HEK293 (cell line): ENCODE data around the gene ARMC5.
A peak's percentile ranks its signal among the peaks of the same experiment; 100 is the strongest.

Experiments
- CTCF ChIA-PET: fragments of 350-600 bp; formaldehyde crosslinking; extraction: SDS; loops from one replicate; lab custom pipeline; 2021; ENCODE audit warnings: antibody characterized with exemption; lab: Yijun Ruan, JAX
- POLR2A ChIA-PET: fragments of 300-600 bp; formaldehyde crosslinking; extraction: SDS; loops from one replicate; lab custom pipeline; 2020; ENCODE audit warnings: antibody characterized with exemption, inconsistent platforms; lab: Yijun Ruan, JAX
- H3K27ac ChIP-seq: fragments of 200-500 bp; sonication (Bioruptor generic); 2 replicates; pipeline ENCODE4 v1.5.1; 2014; ENCODE audit warnings: low read depth, low read length, control low read depth, inconsistent platforms; ENCODE audit errors: extremely low read depth
- H3K36me3 ChIP-seq, 2 experiments: fragments of 200-500 bp in 1 of 2; sonication (Bioruptor generic) in 1 of 2; 1 replicate in 1 of 2; 2 replicates in 1 of 2; pipeline ENCODE4 v1.5.1; 2014 to 2017; ENCODE audit warnings: inconsistent platforms in 2 of 2, low read length in 2 of 2; ENCODE audit not compliant: control insufficient read depth in 2 of 2, insufficient read depth in 1 of 2
- H3K4me1 ChIP-seq: fragments of 200-500 bp; sonication (Bioruptor generic); 2 replicates; pipeline ENCODE4 v1.5.1; 2014; ENCODE audit warnings: mild to moderate bottlenecking, low read length, inconsistent platforms; ENCODE audit not compliant: control insufficient read depth, insufficient read depth
- H3K4me3 ChIP-seq: 2 replicates; pipeline ENCODE4 v1.5.1; 2011; ENCODE audit warnings: low read depth, mild to moderate bottlenecking, control low read depth, low read length, moderate library complexity
- H3K9me3 ChIP-seq: fragments of 200-500 bp; sonication (Bioruptor generic); 2 replicates; pipeline ENCODE4 v1.5.1; 2014; ENCODE audit warnings: low read depth, low read length, inconsistent platforms; ENCODE audit not compliant: control insufficient read depth, insufficient read depth
- FEZF1 ChIP-seq: fragments of 450-650 bp; formaldehyde crosslinking; IDR thresholded peaks from 2 replicates; pipeline ENCODE4 v1.5.1; 2016; ENCODE audit warnings: missing biosample characterization, missing genetic modification characterization
- GLIS2 ChIP-seq: fragments of 450-650 bp; formaldehyde crosslinking; IDR thresholded peaks from 2 replicates; pipeline ENCODE4 v1.5.1; 2016; ENCODE audit warnings: missing biosample characterization, missing genetic modification characterization
- SCRT2 ChIP-seq: fragments of 450-650 bp; formaldehyde crosslinking; IDR thresholded peaks from 2 replicates; pipeline ENCODE4 v1.5.1; 2016; ENCODE audit warnings: missing biosample characterization, missing genetic modification characterization
- YY2 ChIP-seq: fragments of 450-650 bp; formaldehyde crosslinking; IDR thresholded peaks from 2 replicates; pipeline ENCODE4 v1.5.1; 2016; ENCODE audit warnings: missing biosample characterization, missing genetic modification characterization
- ZIC2 ChIP-seq: fragments of 450-650 bp; formaldehyde crosslinking; IDR thresholded peaks from 2 replicates; pipeline ENCODE4 v1.5.1; 2016; ENCODE audit warnings: missing biosample characterization, missing genetic modification characterization
- ZNF146 ChIP-seq: fragments of 450-650 bp; formaldehyde crosslinking; IDR thresholded peaks from 2 replicates; pipeline ENCODE4 v1.5.1; 2016; ENCODE audit warnings: missing biosample characterization, missing genetic modification characterization
- ZNF23 ChIP-seq: fragments of 450-650 bp; formaldehyde crosslinking; IDR thresholded peaks from 2 replicates; pipeline ENCODE4 v1.5.1; 2016; ENCODE audit warnings: missing biosample characterization, missing genetic modification characterization, borderline replicate concordance
- ZNF335 ChIP-seq: fragments of 450-650 bp; formaldehyde crosslinking; conservative IDR thresholded peaks from 2 replicates; pipeline ENCODE4 v1.5.1; 2016; ENCODE audit warnings: missing biosample characterization, missing genetic modification characterization
- ZNF366 ChIP-seq: fragments of 450-650 bp; formaldehyde crosslinking; conservative IDR thresholded peaks from 2 replicates; pipeline ENCODE4 v1.5.1; 2016; ENCODE audit warnings: missing biosample characterization, missing genetic modification characterization
- ZNF391 ChIP-seq: fragments of 450-650 bp; formaldehyde crosslinking; IDR thresholded peaks from 2 replicates; pipeline ENCODE4 v1.5.1; 2016; ENCODE audit warnings: low read depth, missing biosample characterization, missing genetic modification characterization, borderline replicate concordance
- ZNF654 ChIP-seq: fragments of 450-650 bp; formaldehyde crosslinking; IDR thresholded peaks from 2 replicates; pipeline ENCODE4 v1.5.1; 2016; ENCODE audit warnings: low read depth, missing biosample characterization, missing genetic modification characterization
- ZNF843 ChIP-seq: fragments of 450-650 bp; formaldehyde crosslinking; IDR thresholded peaks from 2 replicates; pipeline ENCODE4 v1.5.1; 2016; ENCODE audit warnings: missing biosample characterization, missing genetic modification characterization
- TF ChIP-seq, protein P1 (sequence below): fragments of 450-650 bp; formaldehyde crosslinking; IDR thresholded peaks from 2 replicates; pipeline ENCODE4 v1.5.1; 2016; ENCODE audit warnings: missing biosample characterization, missing genetic modification characterization
- TF ChIP-seq, protein P2 (sequence below): fragments of 450-650 bp; formaldehyde crosslinking; IDR thresholded peaks from 2 replicates; pipeline ENCODE4 v1.5.1; 2016; ENCODE audit warnings: missing biosample characterization, missing genetic modification characterization
- TF ChIP-seq, protein P3 (sequence below): fragments of 450-650 bp; formaldehyde crosslinking; optimal IDR thresholded peaks from 2 replicates; pipeline ENCODE3; 2016; ENCODE audit warnings: missing biosample characterization, mild to moderate bottlenecking, missing genetic modification characterization
- TF ChIP-seq, protein P4 (sequence below): fragments of 450-650 bp; IDR thresholded peaks from 2 replicates; pipeline ENCODE4 v1.5.1; 2018; ENCODE audit warnings: missing biosample characterization, mild to moderate bottlenecking, missing genetic modification characterization
- TF ChIP-seq, protein P5 (sequence below): fragments of 450-650 bp; formaldehyde crosslinking; conservative IDR thresholded peaks from 2 replicates; pipeline ENCODE4 v1.5.1; 2016; ENCODE audit warnings: low read depth, missing biosample characterization, missing genetic modification characterization
- TF ChIP-seq, protein P6 (sequence below): fragments of 450-650 bp; formaldehyde crosslinking; IDR thresholded peaks from 2 replicates; pipeline ENCODE4 v1.5.1; 2017; ENCODE audit warnings: missing biosample characterization, missing genetic modification characterization

Gene ARMC5

DNA sequence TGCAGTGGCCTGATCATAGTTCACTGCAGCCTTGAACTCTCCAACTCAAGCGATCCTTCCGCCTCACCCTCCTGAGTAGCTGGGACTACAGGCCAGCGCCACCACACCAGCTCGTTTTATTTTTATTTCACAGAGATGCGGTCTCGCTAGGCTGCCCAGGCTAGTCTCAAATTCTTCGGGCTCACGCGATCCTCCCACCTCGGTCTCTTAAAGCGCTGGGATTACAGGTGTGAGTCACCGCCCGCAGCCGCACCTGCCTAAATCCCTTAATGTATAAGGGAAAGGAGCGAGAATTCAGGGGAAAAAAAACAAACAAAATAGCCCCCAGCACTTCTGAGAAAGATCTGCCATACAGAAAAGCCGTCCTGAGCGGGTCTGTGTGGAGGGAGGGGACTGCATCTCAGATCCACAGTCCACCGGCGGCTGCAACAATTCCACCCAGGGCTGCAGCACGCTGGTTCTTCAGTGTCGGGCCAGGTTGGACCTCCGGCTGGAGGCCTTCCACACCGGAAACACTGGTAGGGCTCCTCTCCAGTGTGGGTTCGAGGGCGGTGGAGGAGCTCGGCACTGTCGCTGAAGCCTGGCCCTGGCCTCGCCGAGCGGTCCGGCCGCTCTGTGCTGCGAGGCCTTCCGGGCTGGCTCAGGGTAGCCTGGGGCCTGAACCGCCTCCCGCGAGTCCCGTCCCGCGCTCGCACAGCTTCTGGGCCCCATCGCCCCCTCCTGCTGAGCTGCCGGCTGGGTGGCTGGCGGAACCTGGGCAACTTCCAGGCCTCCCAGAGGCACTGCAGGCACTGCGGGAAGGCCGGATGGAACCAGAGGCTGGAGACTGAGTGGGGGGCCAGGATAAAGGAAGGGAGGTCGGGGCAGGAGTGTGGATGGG lies 23.7 kb upstream of the ARMC5 start:
- TF ChIP-seq, protein P1, sequence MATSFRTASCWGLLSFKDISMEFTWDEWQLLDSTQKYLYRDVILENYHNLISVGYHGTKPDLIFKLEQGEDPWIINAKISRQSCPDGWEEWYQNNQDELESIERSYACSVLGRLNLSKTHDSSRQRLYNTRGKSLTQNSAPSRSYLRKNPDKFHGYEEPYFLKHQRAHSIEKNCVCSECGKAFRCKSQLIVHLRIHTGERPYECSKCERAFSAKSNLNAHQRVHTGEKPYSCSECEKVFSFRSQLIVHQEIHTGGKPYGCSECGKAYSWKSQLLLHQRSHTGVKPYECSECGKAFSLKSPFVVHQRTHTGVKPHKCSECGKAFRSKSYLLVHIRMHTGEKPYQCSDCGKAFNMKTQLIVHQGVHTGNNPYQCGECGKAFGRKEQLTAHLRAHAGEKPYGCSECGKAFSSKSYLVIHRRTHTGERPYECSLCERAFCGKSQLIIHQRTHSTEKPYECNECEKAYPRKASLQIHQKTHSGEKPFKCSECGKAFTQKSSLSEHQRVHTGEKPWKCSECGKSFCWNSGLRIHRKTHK (tag by site-specific recombination), result no peak
- peak; percentile 25; the same call in 1 of the 2 replicates for TF ChIP-seq ZIC2
- TF ChIP-seq ZNF843 (tag by site-specific recombination), result 0 out of 2 replicates have a peak, but pooled peaks have one; percentile 13
- TF ChIP-seq ZNF23, result no peak
- no peak for TF ChIP-seq YY2 (tag by site-specific recombination)
- TF ChIP-seq, protein P2, sequence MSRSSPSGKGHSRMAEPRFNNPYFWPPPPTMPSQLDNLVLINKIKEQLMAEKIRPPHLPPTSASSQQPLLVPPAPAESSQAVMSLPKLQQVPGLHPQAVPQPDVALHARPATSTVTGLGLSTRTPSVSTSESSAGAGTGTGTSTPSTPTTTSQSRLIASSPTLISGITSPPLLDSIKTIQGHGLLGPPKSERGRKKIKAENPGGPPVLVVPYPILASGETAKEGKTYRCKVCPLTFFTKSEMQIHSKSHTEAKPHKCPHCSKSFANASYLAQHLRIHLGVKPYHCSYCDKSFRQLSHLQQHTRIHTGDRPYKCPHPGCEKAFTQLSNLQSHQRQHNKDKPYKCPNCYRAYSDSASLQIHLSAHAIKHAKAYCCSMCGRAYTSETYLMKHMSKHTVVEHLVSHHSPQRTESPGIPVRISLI, result no peak
- TF ChIP-seq, protein P3, sequence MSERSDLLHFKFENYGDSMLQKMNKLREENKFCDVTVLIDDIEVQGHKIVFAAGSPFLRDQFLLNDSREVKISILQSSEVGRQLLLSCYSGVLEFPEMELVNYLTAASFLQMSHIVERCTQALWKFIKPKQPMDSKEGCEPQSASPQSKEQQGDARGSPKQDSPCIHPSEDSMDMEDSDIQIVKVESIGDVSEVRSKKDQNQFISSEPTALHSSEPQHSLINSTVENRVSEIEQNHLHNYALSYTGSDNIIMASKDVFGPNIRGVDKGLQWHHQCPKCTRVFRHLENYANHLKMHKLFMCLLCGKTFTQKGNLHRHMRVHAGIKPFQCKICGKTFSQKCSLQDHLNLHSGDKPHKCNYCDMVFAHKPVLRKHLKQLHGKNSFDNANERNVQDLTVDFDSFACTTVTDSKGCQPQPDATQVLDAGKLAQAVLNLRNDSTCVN (tag by site-specific recombination), result no peak
- no peak for TF ChIP-seq ZNF391 (tag by site-specific recombination)
- no peak for TF ChIP-seq ZNF335 (tag by site-specific recombination)
- TF ChIP-seq FEZF1 (tag by site-specific recombination), result no peak
- no peak for TF ChIP-seq ZNF146 (tag by site-specific recombination)
- TF ChIP-seq, protein P4, sequence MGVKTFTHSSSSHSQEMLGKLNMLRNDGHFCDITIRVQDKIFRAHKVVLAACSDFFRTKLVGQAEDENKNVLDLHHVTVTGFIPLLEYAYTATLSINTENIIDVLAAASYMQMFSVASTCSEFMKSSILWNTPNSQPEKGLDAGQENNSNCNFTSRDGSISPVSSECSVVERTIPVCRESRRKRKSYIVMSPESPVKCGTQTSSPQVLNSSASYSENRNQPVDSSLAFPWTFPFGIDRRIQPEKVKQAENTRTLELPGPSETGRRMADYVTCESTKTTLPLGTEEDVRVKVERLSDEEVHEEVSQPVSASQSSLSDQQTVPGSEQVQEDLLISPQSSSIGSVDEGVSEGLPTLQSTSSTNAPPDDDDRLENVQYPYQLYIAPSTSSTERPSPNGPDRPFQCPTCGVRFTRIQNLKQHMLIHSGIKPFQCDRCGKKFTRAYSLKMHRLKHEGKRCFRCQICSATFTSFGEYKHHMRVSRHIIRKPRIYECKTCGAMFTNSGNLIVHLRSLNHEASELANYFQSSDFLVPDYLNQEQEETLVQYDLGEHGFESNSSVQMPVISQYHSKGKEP, result no peak
- no peak for TF ChIP-seq ZNF654 (tag by site-specific recombination)
- TF ChIP-seq SCRT2 (tag by site-specific recombination), result no peak
- TF ChIP-seq, protein P5, sequence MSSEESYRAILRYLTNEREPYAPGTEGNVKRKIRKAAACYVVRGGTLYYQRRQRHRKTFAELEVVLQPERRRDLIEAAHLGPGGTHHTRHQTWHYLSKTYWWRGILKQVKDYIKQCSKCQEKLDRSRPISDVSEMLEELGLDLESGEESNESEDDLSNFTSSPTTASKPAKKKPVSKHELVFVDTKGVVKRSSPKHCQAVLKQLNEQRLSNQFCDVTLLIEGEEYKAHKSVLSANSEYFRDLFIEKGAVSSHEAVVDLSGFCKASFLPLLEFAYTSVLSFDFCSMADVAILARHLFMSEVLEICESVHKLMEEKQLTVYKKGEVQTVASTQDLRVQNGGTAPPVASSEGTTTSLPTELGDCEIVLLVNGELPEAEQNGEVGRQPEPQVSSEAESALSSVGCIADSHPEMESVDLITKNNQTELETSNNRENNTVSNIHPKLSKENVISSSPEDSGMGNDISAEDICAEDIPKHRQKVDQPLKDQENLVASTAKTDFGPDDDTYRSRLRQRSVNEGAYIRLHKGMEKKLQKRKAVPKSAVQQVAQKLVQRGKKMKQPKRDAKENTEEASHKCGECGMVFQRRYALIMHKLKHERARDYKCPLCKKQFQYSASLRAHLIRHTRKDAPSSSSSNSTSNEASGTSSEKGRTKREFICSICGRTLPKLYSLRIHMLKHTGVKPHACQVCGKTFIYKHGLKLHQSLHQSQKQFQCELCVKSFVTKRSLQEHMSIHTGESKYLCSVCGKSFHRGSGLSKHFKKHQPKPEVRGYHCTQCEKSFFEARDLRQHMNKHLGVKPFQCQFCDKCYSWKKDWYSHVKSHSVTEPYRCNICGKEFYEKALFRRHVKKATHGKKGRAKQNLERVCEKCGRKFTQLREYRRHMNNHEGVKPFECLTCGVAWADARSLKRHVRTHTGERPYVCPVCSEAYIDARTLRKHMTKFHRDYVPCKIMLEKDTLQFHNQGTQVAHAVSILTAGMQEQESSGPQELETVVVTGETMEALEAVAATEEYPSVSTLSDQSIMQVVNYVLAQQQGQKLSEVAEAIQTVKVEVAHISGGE, result no peak
- no peak for TF ChIP-seq GLIS2
- TF ChIP-seq, protein P6, sequence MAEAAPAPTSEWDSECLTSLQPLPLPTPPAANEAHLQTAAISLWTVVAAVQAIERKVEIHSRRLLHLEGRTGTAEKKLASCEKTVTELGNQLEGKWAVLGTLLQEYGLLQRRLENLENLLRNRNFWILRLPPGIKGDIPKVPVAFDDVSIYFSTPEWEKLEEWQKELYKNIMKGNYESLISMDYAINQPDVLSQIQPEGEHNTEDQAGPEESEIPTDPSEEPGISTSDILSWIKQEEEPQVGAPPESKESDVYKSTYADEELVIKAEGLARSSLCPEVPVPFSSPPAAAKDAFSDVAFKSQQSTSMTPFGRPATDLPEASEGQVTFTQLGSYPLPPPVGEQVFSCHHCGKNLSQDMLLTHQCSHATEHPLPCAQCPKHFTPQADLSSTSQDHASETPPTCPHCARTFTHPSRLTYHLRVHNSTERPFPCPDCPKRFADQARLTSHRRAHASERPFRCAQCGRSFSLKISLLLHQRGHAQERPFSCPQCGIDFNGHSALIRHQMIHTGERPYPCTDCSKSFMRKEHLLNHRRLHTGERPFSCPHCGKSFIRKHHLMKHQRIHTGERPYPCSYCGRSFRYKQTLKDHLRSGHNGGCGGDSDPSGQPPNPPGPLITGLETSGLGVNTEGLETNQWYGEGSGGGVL (tag by site-specific recombination), result no peak
- TF ChIP-seq ZNF366, result no peak
- TF ChIP-seq, all 188 proteins: peak for 2
- Histone ChIP-seq H3K36me3 (no peaks in the 10 kb centered on the region), H3K4me1 (no peaks in the 10 kb centered on the region), H3K9me3 (no peaks in the 10 kb centered on the region), H3K4me3 (no peak overlapping the region), H3K27ac (no peak overlapping the region)
- POLR2A ChIA-PET, result no interaction called here
- CTCF ChIA-PET, result no interaction called here
